NCI-H524 (cell line): ENCODE measurements around the gene FGGY.
"Not testable (repeated sequence)": the region's sequence is repeated elsewhere in the genome, so short reads cannot be mapped to it uniquely, and the experiment has no call there.

ENCODE experiments used
- DNase-seq, 2 experiments: peaks; one replicate each; lab custom pipeline; 2025; lab: John Stamatoyannopoulos, UW

The FGGY gene

GRCh38 chr1:59484096-59484495 is 187.2 kb downstream of the FGGY start:
- no peak for DNase-seq

- DNase-seq: no peak
Measured at GRCh38 chr1:59485171-59485570, 188.3 kb downstream of the FGGY start.

- DNase-seq: peak in 1 of 2 experiments; percentile 26
Measured at GRCh38 chr1:59485949-59486348, 189.1 kb downstream of the FGGY start.

- DNase-seq: no peak
Measured at GRCh38 chr1:59486615-59487014, 189.7 kb downstream of the FGGY start.

- DNase-seq: no peak
Measured at GRCh38 chr1:59487335-59488031, 190.6 kb downstream of the FGGY start.

- no peak for DNase-seq
Measured at GRCh38 chr1:59492500-59492899, 195.6 kb downstream of the FGGY start.

GRCh38 chr1:59494145-59494833 is 197.4 kb downstream of the FGGY start:
- no peak for DNase-seq

- DNase-seq: not testable (repeated sequence)
Measured at GRCh38 chr1:59496156-59496555, 199.3 kb downstream of the FGGY start.

- DNase-seq: no peak
Measured at GRCh38 chr1:59497616-59498015, 200.7 kb downstream of the FGGY start.

GRCh38 chr1:59498640-59499039 is 201.7 kb downstream of the FGGY start:
- DNase-seq: no peak

- DNase-seq: no peak
Measured at GRCh38 chr1:59499273-59499942, 202.5 kb downstream of the FGGY start.

- DNase-seq: no peak
Measured at GRCh38 chr1:59499943-59500569, 203.2 kb downstream of the FGGY start.

GRCh38 chr1:59500950-59501742 is 204.3 kb downstream of the FGGY start:
- no peak for DNase-seq

- no peak for DNase-seq
Measured at GRCh38 chr1:59502009-59502691, 205.3 kb downstream of the FGGY start.

GRCh38 chr1:59504276-59504675 is 207.4 kb downstream of the FGGY start:
- DNase-seq: peak in 1 of 2 experiments; percentile 27

GRCh38 chr1:59505596-59506028 is 208.7 kb downstream of the FGGY start:
- DNase-seq: peak; percentile 68 to 89

- peak in 1 of 2 experiments; percentile 43 for DNase-seq
Measured at GRCh38 chr1:59506952-59507351, 210.1 kb downstream of the FGGY start.

- peak; percentile 74 to 93 for DNase-seq
Measured at GRCh38 chr1:59509341-59509875, 212.5 kb downstream of the FGGY start.

GRCh38 chr1:59510249-59510648 is 213.4 kb downstream of the FGGY start:
- DNase-seq: no peak
